H1 (cell line): ENCODE measurements around the gene ZNF441.

ENCODE experiments used
- CTCF ChIP-seq, 3 experiments: IDR thresholded peaks; 1 replicate in 2 of 3; 2 replicates in 1 of 3; pipeline versions ENCODE4 v1.5.1 to v1.6.1; 2011; ENCODE audit warnings: low read length in 3 of 3, mild to moderate bottlenecking in 3 of 3, inconsistent platforms in 2 of 3, low read depth in 1 of 3, moderate library complexity in 1 of 3; ENCODE audit not compliant: insufficient read depth in 1 of 3; ENCODE audit errors: control extremely low read depth in 1 of 3
- EGR1 ChIP-seq: IDR thresholded peaks from 2 replicates; pipeline ENCODE4 v1.6.1; 2011; ENCODE audit warnings: low read depth, low read length, borderline replicate concordance
- EP300 ChIP-seq, 2 experiments: IDR thresholded peaks; 1 replicate in 1 of 2; 2 replicates in 1 of 2; pipeline ENCODE4 v1.6.1; 2011 to 2012; ENCODE audit warnings: low read depth in 2 of 2, low read length in 2 of 2, mild to moderate bottlenecking in 2 of 2, borderline replicate concordance in 1 of 2, inconsistent platforms in 1 of 2, moderate library complexity in 1 of 2
- EZH2 ChIP-seq: fragments of 200-600 bp; sonication (generic); IDR thresholded peaks from 2 replicates; pipeline ENCODE4 v1.7.1; 2012; ENCODE audit warnings: low read depth, mild to moderate bottlenecking, moderate library complexity, low read length, inconsistent platforms; ENCODE audit not compliant: severe bottlenecking
- KDM1A ChIP-seq: fragments of 200-600, 300-600 bp; sonication (generic); IDR thresholded peaks from 2 replicates; pipeline ENCODE4 v1.7.1; 2016; ENCODE audit warnings: mild to moderate bottlenecking, low read length, borderline replicate concordance
- KDM5A ChIP-seq: fragments of 200-600 bp; IDR thresholded peaks from 2 replicates; pipeline ENCODE4 v1.7.1; 2012; ENCODE audit warnings: mild to moderate bottlenecking, low read length, inconsistent platforms, mixed read lengths
- MAFK ChIP-seq: IDR thresholded peaks from 2 replicates; pipeline ENCODE4 v1.6.1; 2012; ENCODE audit warnings: low read depth, mild to moderate bottlenecking, improper control_type of control experiment, low read length
- POLR2A ChIP-seq, 2 experiments: IDR thresholded peaks; 1 replicate in 1 of 2; 2 replicates in 1 of 2; pipeline ENCODE4 v1.6.1; 2011; ENCODE audit warnings: low read depth in 2 of 2, low read length in 2 of 2, mild to moderate bottlenecking in 2 of 2; ENCODE audit errors: control extremely low read depth in 1 of 2
- RAD21 ChIP-seq, 2 experiments: IDR thresholded peaks in 1 of 2; conservative IDR thresholded peaks in 1 of 2; 2 replicates each; pipeline ENCODE4 v1.6.1; 2011; ENCODE audit warnings: low read depth in 2 of 2, low read length in 2 of 2, improper control_type of control experiment in 1 of 2, inconsistent platforms in 1 of 2, mild to moderate bottlenecking in 1 of 2, moderate library complexity in 1 of 2
- RBBP5 ChIP-seq: IDR thresholded peaks from 2 replicates; pipeline ENCODE4 v1.7.1; 2012; ENCODE audit warnings: low read depth, mild to moderate bottlenecking, inconsistent platforms, low read length, moderate library complexity, borderline replicate concordance
- TAF1 ChIP-seq: IDR thresholded peaks from 2 replicates; pipeline ENCODE4 v1.6.1; 2011; ENCODE audit warnings: mild to moderate bottlenecking, low read depth, low read length

DNA sequence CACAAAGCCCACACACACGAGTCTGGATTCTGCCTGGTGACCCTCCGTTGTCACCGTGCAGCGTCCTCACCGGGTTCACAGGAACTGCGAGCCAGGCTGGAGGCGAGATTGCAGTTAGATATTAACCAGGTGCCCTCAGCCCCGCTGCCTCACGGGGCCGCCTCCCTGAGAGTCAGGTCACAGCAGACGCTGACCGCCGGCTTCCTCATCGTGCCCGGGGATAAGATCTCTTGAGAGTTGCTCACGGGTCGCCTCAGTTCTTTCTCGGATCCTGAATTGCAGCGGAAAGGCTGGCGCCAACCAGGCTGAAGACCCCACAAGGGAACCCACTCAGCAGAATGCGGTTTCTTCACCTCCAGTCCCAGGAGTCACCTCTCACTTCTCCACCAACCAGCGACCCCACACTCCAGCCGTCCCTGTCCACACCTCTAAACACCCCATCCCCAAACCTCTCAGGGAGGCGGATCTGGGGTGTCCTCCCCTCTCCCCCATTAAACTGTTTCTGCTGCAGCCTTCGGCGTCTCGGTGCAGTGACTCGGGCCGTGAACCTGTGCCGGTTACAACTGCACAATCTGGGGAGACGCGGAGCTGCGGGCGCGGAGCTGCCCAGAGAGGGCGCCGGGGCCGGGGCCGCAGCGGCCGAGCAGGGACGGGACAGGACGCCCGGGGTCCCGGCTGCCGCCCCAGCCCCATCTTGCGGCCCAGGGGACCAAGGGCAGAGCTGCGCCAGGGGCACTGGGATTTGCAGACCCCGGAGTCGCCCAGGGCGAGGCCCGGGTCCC lies 28.6 kb upstream of the ZNF441 start:
- no peak for TF ChIP-seq KDM1A
- TF ChIP-seq POLR2A (IDR thresholded peaks at IDR 0.05; ENCODE audit: control extremely low read depth in 1 of 2, low read depth in 2 of 2, low read length in 2 of 2), result no peak
- TF ChIP-seq EZH2, result peak; percentile 58
- TF ChIP-seq CTCF (IDR thresholded peaks at IDR 0.05; ENCODE audit: control extremely low read depth in 1 of 3, insufficient read depth in 1 of 3, low read depth in 1 of 3, low read length in 3 of 3), result peak in 1 of 3 experiments; percentile 11; a peak in 1 of 4 replicates
- TF ChIP-seq KDM5A, result no peak
- no peak for TF ChIP-seq EP300 (IDR thresholded peaks at IDR 0.05; ENCODE audit: borderline replicate concordance in 1 of 2, low read depth in 2 of 2, low read length in 2 of 2)
- no peak for TF ChIP-seq TAF1
- no peak for TF ChIP-seq RBBP5
- no peak for TF ChIP-seq EGR1
- TF ChIP-seq MAFK, result no peak
- no peak for TF ChIP-seq RAD21 (IDR thresholded peaks at IDR 0.05 in 1 of 2, conservative IDR thresholded peaks at IDR 0.05 in 1 of 2; ENCODE audit: low read depth in 2 of 2, low read length in 2 of 2)
